SK-N-MC (cell line): ENCODE measurements around the gene WDR46.

Source experiments
- EZH2 ChIP-seq: fragments of 200-600 bp; sonication (generic); IDR thresholded peaks from one replicate; pipeline ENCODE4 v1.6.1; 2017; ENCODE audit warnings: antibody characterized with exemption
- FOXP2 ChIP-seq: optimal IDR thresholded peaks from 2 replicates; pipeline ENCODE3; 2011; ENCODE audit warnings: mild to moderate bottlenecking, moderate library complexity; ENCODE audit not compliant: insufficient read depth; ENCODE audit errors: extremely low read length, control extremely low read depth
- POLR2AphosphoS5 ChIP-seq: IDR thresholded peaks from 2 replicates; pipeline ENCODE4 v1.6.1; 2012; ENCODE audit warnings: mild to moderate bottlenecking, low read depth, low read length, borderline replicate concordance

DNA sequence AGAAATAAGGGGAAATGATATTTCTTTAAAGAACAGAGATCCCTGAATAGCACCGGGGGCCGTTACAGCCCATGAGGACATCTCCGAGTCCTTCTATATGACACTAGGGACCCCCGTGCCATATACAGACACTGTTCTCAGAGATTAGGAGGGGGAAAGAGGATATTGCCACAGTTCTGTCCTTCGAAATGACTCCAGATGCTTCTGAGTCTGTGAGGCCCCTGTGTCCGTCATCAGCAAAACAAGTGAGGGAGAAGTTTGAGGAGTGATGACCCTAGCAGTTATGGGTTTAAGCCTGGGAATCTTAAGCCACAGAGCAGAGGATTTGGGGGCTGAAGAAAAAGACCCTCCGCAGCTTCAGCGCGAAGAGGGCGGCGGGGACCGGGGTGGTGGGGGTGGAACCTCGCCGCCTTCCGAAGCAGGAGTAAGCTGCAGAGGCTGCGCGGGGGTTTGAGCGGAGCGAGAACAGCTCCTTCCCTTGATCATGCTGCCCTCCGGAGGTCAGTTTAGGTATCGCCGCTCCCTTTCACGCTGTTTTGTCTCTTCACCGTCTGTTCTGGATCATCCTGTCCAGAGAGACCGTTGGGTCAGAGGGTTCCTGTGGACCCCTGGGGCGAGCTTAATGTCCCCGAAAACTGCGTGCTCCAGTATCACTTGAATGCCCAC is 40.9 kb downstream of the WDR46 start:
- TF ChIP-seq EZH2 (no peak), POLR2AphosphoS5 (no peak), FOXP2 (no peak)
